Uterus (tissue), 2 donors: Measurements from ENCODE around the gene PBXIP1.

Experiments
- POLR2A ChIP-seq, 2 donors: fragments of 450-650 bp; IDR thresholded peaks; one replicate each; pipeline ENCODE4 v1.6.1; 2016; ENCODE audit warnings: antibody characterized with exemption in 2 of 2, mild to moderate bottlenecking in 1 of 2, moderate library complexity in 1 of 2
- TF ChIP-seq, protein P1 (sequence below), 4 experiments: fragments of 200-600 bp in 2 of 4; fragments of 450-650 bp in 2 of 4; sonication (generic) in 2 of 4; IDR thresholded peaks; one replicate each; pipeline ENCODE4 v1.5.1; 2016 to 2019; ENCODE audit warnings: antibody characterized with exemption in 4 of 4, mild to moderate bottlenecking in 2 of 4, moderate library complexity in 1 of 4

DNA sequence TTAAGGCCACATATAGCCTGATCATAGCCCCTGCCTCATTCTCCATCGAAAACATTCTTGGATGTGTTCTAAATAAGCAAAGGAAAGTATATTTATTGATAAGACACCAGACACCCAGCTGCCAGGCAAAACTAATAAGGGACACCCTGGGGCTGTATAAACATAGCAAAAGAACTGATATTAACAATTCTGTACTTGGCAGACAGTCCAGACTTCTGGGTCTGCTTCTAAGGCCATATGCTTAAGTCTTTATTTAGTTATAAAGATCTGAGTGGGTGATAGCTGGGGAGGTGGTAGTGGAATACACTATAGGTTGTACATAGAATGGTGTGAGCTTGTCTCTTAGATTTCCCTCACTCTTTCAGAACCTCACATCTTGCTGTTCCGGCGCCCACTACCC is 22.5 kb upstream of the PBXIP1 start:
- TF ChIP-seq, protein P1, sequence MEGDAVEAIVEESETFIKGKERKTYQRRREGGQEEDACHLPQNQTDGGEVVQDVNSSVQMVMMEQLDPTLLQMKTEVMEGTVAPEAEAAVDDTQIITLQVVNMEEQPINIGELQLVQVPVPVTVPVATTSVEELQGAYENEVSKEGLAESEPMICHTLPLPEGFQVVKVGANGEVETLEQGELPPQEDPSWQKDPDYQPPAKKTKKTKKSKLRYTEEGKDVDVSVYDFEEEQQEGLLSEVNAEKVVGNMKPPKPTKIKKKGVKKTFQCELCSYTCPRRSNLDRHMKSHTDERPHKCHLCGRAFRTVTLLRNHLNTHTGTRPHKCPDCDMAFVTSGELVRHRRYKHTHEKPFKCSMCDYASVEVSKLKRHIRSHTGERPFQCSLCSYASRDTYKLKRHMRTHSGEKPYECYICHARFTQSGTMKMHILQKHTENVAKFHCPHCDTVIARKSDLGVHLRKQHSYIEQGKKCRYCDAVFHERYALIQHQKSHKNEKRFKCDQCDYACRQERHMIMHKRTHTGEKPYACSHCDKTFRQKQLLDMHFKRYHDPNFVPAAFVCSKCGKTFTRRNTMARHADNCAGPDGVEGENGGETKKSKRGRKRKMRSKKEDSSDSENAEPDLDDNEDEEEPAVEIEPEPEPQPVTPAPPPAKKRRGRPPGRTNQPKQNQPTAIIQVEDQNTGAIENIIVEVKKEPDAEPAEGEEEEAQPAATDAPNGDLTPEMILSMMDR (IDR thresholded peaks at IDR 0.05): no peak
- TF ChIP-seq POLR2A (IDR thresholded peaks at IDR 0.05): no peak
